HG02884 (cell line): ENCODE results near the gene CCNB1IP1.
"Not testable (repeated sequence)": the region's sequence is repeated elsewhere in the genome, so short reads cannot be mapped to it uniquely, and the experiment has no call there.

Experiments
- ATAC-seq: cut with Tn5 transposase; IDR thresholded peaks from one replicate; pipeline ENCODE4 v1.9.1; 2021; ENCODE audit warnings: mild to moderate bottlenecking, moderate library complexity; ENCODE audit not compliant: unreplicated experiment

Gene CCNB1IP1, protein sequence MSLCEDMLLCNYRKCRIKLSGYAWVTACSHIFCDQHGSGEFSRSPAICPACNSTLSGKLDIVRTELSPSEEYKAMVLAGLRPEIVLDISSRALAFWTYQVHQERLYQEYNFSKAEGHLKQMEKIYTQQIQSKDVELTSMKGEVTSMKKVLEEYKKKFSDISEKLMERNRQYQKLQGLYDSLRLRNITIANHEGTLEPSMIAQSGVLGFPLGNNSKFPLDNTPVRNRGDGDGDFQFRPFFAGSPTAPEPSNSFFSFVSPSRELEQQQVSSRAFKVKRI

DNA sequence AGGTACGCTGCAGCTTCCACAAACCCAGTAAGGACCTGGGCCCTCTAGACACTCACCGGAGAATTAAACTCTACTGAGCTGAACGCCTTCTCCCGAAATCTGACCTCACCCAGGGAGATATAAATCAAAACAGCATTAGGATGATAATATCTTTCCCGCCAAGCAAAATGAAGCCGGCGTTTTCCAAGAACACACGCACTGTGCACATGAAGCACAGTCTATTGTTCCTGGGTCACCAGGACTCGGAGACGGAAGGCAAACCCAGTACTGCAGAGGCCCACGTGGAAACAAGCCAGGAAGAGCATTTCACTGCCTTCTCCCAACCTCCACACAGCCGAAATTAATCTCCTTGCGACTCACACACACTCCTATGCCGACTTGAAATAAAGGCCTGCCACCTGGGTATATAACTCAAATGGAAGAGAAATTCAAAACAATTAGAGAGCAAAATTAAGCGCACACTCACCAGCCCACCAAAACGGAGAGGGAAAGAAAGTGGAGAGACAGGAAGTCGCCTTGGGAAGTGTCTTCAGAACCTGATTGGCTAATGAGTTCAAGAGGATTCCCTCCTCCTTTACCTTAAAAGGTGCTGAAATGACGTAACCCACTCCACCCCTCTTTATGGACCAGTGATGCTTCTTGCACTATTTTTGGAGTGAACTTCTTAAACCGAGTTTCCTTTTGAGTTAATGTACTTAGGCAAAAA, at the start of gene CCNB1IP1:
TSS of gene CCNB1IP1 (minus strand) at position 492 of the 706 bp plus-strand sequence. CDS start 16,756 bp downstream, outside the sequence.
- ATAC-seq: peak; percentile 98

DNA sequence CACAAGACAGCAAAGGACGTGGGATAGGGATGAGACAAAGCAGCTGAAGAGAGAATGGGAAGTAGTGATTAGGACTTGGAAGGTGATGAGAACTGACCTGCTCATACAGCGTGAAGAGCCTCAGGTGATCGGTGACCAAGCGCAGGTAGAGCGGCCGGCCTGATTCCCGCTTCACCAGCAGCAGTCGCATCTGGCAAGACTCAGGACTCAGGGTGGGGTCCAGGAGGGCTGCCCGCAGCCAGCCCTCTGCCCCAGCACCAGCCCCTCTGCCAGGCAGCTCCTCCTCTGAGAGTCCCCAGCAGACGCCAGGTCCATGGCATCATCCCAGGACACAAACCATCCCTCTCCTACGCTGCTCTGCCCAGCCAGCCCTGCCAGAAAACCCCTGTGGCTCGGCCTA, 49.4 kb upstream of the CCNB1IP1 start:
- ATAC-seq: no peak

DNA sequence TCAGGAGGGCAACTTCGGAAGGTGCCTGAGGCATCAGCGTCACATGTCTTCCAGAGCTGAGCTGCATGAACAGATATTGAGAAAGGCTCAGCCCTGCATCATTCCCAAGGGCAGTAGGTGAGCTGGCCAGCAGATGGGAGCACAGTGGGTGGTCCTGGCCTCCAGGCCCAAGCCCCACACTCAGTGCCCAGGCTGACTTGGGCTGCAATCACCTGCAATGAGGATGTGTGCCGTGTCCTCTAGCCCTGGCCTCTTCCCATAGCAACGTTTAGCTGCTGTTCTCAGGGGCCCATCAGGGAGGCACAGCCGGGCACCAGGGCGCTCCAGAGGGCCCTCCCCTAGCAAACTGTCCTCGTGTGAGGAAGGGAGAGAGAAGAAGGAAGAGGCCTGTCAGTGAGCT, 48.3 kb upstream of the CCNB1IP1 start:
- ATAC-seq: no peak

DNA sequence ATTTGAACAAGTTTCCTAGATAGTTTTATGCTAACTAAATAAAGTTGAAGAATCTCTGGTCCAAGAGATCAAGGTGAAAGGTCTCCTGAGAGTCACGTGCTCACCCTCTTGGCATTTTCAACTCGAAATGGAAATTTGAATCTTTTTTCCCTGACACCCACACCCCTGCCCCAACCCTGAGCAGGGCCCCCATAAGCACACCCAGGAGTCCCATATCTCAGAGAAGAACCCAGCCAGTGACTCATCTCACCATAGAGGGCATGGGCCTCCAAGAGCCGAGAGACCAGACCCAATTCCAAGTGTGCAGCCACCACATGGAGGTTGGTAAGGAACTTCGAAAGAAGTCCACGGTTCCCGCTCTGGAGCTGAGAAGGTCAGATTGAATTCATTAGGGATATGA, 47.6 kb upstream of the CCNB1IP1 start:
- ATAC-seq: no peak

DNA sequence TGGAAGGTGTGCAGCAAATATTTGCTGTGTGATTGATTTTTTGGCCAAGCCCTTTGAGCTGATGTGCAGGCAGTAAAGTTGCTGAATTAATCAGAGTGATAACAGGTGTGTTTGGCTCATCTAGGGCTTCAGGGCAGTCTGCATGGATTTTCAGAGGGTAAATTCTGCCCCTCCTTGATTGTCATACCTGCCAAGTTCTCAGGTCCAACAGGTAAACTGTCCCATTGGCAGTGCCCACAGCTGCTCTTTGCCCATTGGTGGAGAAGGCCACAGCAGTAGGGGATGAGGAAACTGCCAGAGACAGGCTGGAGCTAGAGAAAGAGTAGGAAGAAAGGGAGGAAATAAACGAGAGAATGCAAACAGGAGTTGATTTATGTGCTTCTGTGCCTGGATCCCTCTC, 46.7 kb upstream of the CCNB1IP1 start:
- no peak for ATAC-seq

DNA sequence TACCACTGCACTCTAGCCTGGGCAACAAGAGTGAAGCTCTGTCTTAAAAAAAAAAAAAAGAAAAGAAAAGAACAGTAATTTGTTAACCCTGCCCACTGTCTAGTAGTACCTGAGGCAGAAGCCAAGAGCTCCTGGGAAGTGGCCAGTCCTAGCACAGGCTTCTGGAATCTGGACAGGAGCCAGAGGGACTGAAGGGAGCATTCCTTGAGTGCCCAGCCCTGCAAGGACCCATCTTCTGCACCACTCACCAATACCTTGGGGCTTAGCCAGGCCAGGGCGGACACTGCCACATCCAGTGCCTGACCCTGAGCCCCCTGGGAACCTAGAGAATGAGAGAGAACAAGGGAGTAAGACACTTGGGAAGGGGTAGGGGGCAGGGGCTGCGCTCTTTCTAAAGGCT, 44.1 kb upstream of the CCNB1IP1 start:
- ATAC-seq: no peak

DNA sequence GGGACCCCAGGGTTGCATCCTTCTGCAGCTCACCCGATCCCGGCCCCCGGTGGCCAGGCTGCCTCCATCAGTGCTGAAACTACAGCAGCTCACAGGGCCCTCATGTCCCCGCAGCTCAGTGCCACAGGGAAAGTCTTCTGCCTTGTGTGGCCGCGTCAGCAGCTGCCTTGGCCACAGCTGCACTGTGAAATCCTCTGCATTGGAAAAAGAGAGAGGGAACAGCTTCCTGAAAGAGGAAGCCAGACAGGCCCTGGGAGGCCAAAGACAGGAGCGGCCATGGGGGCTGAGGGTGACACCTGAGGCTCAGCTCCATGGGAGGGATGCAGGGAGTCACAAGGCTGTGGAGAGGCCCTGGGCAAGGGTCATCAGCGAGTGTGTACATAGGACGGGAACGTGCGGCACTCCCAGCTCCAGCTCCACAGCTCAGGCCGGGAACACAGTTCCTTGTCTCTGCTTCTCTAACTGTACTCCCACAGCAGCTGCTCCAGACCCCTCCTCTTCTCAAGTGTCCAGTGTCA, 43.1 kb upstream of the CCNB1IP1 start:
- ATAC-seq: no peak

DNA sequence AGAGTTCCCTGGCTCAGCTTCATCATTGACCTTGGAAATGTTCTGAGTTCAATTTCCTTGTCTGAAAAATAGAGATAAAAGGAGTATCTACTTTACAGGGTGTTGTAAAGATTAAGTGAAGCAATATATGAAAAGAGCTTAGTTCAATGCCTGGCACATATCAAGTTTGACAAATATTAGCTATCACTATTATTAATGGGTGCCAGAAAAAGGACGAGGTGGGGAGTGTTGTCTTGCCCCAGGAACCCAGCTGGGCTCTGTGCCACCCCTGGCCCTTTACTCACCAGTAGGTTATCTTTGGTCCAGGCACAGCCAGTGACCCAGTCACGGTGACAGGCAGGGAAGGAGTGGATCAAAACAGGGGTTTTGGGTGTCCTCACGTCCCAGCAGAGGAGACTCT, 42.4 kb upstream of the CCNB1IP1 start:
- ATAC-seq: no peak

DNA sequence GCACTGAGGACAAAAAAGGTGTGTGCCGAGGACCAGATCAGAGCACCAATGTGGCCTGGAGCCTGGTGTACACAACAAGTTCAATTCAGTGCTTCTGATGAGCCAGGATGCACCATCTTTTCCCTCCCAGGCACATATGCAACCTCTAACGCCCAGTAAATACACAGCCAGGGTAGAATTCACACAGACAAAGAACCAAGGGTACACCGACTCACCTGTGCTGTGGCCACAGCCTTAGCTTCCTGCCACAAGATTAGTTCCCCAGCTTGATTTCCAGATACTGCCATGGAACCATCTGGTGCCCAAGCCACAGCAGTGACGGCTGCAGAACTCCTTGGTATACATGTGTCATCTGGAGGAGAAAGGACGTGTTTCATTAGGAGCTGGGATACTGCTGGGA, 39.7 kb upstream of the CCNB1IP1 start:
- no peak for ATAC-seq

DNA sequence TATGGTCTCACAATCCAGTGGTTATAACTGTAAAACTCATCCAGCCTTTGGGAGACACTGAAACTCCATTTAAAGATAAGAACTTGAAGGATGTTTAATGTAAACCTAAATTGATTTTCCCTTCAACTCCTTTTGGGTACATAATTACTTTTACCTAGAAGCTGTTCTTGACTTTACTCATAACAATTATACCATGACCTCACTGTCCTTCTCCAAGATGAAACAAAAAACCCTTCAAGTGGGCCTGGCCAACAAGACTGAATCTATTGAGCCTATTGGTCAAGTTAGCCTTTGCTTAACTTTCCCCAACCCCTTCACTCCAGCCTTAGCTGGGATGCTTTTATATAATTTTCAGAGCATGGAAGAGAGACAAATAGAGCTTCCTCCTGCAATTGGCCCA, 32.8 kb upstream of the CCNB1IP1 start:
- ATAC-seq: no peak

DNA sequence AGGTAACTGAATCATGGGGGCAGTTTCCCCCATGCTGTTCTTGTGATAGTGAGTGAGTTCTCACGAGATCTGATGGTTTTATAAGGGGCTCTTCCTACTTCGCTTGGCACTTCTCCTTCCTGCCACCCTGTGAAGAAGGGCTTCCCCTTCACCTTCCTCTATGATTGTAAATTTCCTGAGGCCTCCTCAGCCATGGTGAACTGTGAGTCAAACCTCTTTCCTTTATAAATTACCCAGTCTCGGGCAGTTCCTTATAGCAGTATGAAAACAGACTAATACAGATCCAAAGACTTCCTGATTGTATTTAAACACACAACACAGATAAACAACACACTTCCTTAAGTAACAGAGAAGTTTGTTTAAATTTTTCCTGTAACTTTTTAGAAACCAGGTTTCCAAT, 25.4 kb upstream of the CCNB1IP1 start:
- ATAC-seq: not testable (repeated sequence)

DNA sequence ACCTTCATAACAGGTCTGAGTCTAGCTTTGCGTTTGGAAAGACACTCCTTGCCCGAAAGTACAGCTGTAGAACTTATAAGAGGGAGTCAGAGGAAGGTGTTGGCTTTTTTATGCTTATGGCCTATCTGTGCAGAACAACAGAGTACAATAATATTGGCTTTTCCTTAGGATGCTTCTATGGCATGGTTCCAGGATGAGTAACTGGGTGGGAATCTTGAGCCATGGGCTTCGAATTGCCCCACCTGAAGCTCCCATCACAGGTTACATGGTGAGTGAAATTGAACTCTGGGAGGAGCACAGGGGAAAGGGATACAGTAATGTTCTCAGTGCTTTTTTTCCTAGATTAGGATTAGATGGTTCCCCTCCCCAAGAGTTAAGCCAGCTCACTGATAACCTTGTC, 23.3 kb upstream of the CCNB1IP1 start:
- ATAC-seq: no peak

DNA sequence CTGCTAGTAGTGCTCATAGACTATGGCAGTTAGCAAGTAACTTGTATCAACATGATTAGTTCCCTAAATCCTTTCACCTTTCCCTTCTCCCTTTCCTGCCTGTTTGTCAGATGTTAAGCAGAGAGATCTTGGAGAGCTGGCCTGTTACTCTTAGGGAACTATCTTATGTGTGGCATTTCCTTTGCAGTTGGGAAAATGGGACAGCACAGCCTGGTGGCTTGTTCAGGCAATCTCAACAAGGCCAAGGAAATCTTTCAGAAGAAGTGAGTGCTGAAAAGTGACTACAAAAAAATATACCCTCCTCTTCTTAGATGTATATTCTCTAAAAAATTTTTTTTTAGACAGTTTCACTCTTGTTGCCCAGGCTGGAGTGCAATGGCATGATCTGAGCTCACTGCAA, 17.8 kb upstream of the CCNB1IP1 start:
- no peak for ATAC-seq

DNA sequence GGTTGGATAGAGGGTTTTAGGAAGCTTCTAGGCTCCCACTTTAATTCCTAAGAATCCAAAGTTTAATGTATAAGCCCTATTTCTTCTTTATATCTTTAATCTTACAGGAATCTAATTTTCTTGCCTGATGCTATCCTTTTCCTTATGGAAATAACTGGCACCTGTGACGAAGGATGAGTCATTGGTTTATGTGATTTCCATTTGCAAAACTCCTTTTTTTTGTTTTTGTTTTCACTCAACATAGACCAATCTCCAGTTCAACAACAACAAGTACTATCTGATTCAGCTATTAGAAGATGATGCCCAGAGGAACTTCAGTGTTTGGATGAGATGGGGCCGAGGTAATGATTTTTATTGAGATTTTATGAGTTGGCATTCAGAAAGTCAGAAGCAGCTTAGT, 17.2 kb upstream of the CCNB1IP1 start:
- no peak for ATAC-seq

DNA sequence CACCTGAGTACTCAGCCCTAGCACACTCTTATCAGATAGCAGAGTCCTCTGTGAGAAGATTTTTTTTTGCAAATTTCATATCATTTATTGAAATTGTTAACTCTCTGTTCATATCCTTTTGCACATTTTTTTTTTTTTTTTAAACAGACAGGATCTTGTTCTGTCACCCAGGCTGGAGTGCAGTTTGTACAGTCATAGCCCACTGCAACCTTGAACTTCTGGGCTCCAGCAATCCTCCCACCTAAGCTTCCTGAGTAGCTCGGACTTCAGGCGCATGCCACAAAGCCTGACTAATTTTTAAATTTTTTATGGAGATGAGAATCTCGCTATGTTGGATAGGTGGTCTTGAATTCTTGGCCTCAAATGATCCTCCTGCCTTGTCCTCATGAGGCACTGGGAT, 14.7 kb upstream of the CCNB1IP1 start:
- no peak for ATAC-seq

DNA sequence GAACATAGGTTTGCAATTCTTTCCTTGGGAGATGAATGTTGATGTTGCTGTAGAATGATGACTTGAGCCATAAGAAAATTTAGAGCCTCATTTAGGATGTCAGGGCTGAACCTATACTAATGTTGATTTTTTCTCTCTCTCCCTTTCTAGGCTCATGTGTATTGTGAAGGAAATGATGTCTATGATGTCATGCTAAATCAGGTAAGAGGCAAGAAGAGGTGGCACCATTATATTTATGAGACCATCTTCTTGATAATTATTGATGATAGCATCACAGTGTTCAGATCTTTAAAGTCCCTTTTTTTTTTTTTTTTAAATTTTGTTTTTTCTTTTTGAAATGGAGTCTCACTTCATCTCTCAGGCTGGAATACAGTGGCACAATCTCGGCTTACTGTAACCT, 13.6 kb upstream of the CCNB1IP1 start:
- ATAC-seq: no peak

DNA sequence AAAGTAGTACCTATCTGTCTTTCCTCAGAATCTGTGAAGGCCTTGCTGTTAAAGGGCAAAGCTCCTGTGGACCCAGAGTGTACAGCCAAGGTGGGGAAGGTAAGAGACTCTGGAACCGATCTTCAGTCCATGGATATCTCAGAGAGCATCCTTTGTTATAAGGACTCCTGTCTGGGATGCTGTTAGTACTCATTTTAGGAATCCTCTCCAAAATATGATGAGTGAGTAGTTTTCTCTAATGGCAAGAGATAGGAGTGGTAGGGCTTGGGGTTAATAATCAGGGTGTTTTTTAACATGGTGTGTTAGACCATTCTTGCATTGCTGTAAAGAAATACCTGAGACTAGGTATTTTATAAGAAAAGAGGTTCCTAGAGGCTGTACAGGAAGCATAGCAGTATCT, 12.3 kb upstream of the CCNB1IP1 start:
- no peak for ATAC-seq

DNA sequence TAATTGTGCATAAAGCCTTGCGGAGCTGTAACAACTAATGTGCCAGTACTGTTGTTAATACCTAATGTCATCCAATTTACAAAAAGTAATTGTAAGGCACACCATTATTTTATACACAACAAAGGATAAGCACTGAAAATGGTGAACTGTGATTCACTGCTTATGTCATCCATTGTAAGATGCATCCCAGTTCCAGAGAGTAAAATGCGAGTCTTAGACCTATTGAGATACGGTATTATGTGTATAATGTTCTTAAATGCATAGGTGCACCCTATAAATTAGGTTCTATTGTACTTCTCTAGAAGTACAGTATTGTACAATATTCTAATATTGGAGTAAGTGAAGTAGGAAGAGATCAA, 10.8 kb upstream of the CCNB1IP1 start:
- ATAC-seq: no peak

DNA sequence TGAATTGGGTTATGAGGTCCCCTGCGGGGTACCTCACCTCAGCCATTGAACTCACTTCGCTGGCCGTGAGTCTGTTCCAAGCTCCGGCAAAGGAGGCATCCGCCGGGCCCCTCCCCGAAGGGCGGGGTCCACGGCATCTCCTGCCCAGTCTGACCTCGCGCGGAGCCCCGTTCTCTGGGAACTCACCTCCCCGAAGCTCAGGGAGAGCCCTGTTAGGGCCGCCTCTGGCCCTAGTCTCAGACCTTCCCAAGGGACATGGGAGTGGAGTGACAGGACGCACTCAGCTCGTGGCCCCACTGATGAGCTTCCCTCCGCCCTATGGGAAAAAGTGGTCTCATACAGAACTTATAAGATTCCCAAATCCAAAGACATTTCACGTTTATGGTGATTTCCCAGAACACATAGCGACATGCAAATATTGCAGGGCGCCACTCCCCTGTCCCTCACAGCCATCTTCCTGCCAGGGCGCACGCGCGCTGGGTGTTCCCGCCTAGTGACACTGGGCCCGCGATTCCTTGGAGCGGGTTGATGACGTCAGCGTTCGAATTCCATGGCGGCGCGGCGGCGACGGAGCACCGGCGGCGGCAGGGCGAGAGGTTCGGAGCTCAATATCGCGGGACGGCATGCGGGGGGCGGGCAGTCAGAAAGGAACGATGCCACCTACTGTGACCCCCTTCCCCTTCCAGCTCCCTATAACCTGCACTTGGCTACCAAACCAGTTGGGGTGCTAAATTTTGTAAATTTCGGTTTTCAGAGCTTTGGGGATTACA, 10.2 kb upstream of the CCNB1IP1 start, which contains the start of gene PARP2:
TSS of gene PARP2 (plus strand) at position 544 of the 770 bp plus-strand sequence. CDS start at position 551, 7 bp downstream.
- ATAC-seq: peak; percentile 94

DNA sequence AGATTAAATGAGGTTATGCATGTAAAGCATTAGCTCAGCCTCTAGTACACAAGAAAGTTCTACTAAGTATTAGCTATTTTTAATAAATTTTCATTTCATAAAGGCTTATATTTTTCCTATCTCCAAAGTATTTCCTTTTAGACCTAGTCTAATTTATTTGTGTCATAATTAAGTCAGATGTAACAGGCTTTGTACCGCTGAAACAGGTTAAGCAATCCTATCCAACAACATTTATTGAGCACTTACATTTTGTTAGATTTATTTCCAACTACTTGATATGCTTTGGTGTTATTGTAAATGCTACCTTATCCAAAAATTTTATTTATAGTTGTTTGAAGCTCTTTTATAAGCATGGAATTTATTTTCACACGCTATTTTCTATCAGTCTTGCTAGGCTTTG, 8.6 kb upstream of the CCNB1IP1 start:
- no peak for ATAC-seq

DNA sequence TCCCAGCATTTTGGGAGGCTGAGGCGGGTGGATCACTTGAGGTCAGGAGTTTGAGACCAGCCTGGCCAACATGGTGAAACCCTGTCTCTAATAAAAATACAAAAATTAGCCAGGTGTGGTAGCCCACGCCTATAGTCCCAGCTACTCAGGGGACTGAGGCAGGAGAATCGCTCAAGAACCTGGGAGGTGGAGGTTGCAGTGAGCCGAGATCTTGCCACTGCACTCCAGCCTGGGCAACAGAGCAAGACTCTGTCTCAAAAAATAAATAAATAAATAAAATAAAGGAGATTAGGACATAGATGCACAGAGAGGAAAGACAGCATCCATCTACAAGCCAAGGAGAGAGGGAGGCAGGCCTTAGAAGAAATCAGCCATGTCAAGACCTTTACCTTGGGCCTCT, 8.0 kb upstream of the CCNB1IP1 start:
- not testable (repeated sequence) for ATAC-seq

DNA sequence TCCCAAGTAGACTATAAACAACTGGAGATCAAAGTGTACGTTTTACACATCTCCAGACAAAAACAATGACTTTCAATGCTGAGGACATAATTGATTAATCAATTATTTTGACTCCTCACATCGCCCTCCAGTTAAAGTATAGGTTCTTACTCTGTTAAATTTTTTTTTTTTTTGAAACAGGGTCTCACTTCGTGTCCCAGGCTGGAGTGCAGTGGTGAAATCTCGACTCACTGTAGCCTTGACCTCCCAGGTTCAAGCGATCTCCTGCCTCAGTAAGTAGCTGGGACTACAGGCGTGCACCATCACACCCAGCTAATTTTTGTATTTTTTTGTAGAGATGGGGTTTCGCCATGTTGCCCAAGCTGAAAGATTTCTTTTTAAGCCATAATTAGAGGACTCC, 938 bp upstream of the CCNB1IP1 start:
- ATAC-seq: no peak
